HG03139 (cell line): ENCODE data around the gene CCDC70.

Experiments used
- ATAC-seq: cut with Tn5 transposase; IDR thresholded peaks from one replicate; pipeline ENCODE4 v1.9.1; 2021; ENCODE audit not compliant: unreplicated experiment

The CCDC70 gene

GRCh38 chr13:51856998-51857397 is 4.8 kb upstream of the CCDC70 start:
- no peak for ATAC-seq

- no peak for ATAC-seq
Measured at GRCh38 chr13:51858433-51859247, 3.1 kb upstream of the CCDC70 start.

- no peak for ATAC-seq
Measured at GRCh38 chr13:51862957-51863356, 1.2 kb downstream of the CCDC70 start.

GRCh38 chr13:51865838-51866237 is 4.1 kb downstream of the CCDC70 start:
- no peak for ATAC-seq

GRCh38 chr13:51867062-51867461 is 5.3 kb downstream of the CCDC70 start:
- ATAC-seq: no peak

GRCh38 chr13:51869916-51870315 is 8.1 kb downstream of the CCDC70 start:
- no peak for ATAC-seq

GRCh38 chr13:51870616-51871015 is 8.8 kb downstream of the CCDC70 start:
- ATAC-seq: no peak

- ATAC-seq: no peak
Measured at GRCh38 chr13:51873117-51873798, 11.5 kb downstream of the CCDC70 start.

GRCh38 chr13:51873837-51874236 is 12.1 kb downstream of the CCDC70 start:
- ATAC-seq: no peak

- ATAC-seq: no peak
Measured at GRCh38 chr13:51874651-51875050, 12.9 kb downstream of the CCDC70 start.

GRCh38 chr13:51879133-51879532 is 17.4 kb downstream of the CCDC70 start:
- no peak for ATAC-seq

- ATAC-seq: no peak
Measured at GRCh38 chr13:51881296-51881695, 19.5 kb downstream of the CCDC70 start.

- ATAC-seq: no peak
Measured at GRCh38 chr13:51882570-51883225, 20.9 kb downstream of the CCDC70 start.

GRCh38 chr13:51883226-51883600 is 21.4 kb downstream of the CCDC70 start:
- no peak for ATAC-seq

GRCh38 chr13:51885651-51886050 is 23.9 kb downstream of the CCDC70 start:
- no peak for ATAC-seq

GRCh38 chr13:51887468-51887867 is 25.7 kb downstream of the CCDC70 start:
- ATAC-seq: no peak

- no peak for ATAC-seq
Measured at GRCh38 chr13:51892657-51893056, 30.9 kb downstream of the CCDC70 start.

GRCh38 chr13:51894239-51894638 is 32.5 kb downstream of the CCDC70 start:
- ATAC-seq: no peak

GRCh38 chr13:51895906-51896888 is 34.4 kb downstream of the CCDC70 start:
- ATAC-seq: peak; percentile 50

GRCh38 chr13:51900471-51900870 is 38.7 kb downstream of the CCDC70 start:
- ATAC-seq: no peak

GRCh38 chr13:51902776-51903175 is 41.0 kb downstream of the CCDC70 start:
- ATAC-seq: no peak
